GM21381 (cell line): Measurements from ENCODE around the gene NADSYN1.
A peak's percentile ranks its signal among the peaks of the same experiment; 100 is the strongest.

Experiments
- ATAC-seq: cut with Tn5 transposase; IDR thresholded peaks from one replicate; pipeline ENCODE4 v1.9.1; 2021; ENCODE audit warnings: mild to moderate bottlenecking, moderate library complexity; ENCODE audit not compliant: unreplicated experiment

Gene NADSYN1

GRCh38 chr11:71450939-71451338, 2.1 kb upstream of the NADSYN1 start:
- ATAC-seq: no peak

- no peak for ATAC-seq
Observed at GRCh38 chr11:71451596-71452198, 1.3 kb upstream of the NADSYN1 start.

GRCh38 chr11:71452199-71453036, 585 bp upstream of the NADSYN1 start:
- peak; percentile 1 for ATAC-seq

GRCh38 chr11:71453918-71454304, 908 bp downstream of the NADSYN1 start:
- ATAC-seq: no peak

- no peak for ATAC-seq
Observed at GRCh38 chr11:71454470-71455113, 1.6 kb downstream of the NADSYN1 start.

GRCh38 chr11:71456294-71456693, 3.3 kb downstream of the NADSYN1 start:
- ATAC-seq: no peak

- ATAC-seq: no peak
Observed at GRCh38 chr11:71456831-71457230, 3.8 kb downstream of the NADSYN1 start.

GRCh38 chr11:71458146-71459070, 5.4 kb downstream of the NADSYN1 start:
- no peak for ATAC-seq

- ATAC-seq: no peak
Observed at GRCh38 chr11:71459076-71459766, 6.2 kb downstream of the NADSYN1 start.

- no peak for ATAC-seq
Observed at GRCh38 chr11:71459767-71460320, 6.8 kb downstream of the NADSYN1 start.

GRCh38 chr11:71461696-71462095, 8.7 kb downstream of the NADSYN1 start:
- no peak for ATAC-seq

GRCh38 chr11:71462726-71463125, 9.7 kb downstream of the NADSYN1 start:
- no peak for ATAC-seq

GRCh38 chr11:71463331-71464211, 10.6 kb downstream of the NADSYN1 start:
- ATAC-seq: no peak

GRCh38 chr11:71465054-71465453, 12.1 kb downstream of the NADSYN1 start:
- no peak for ATAC-seq

- no peak for ATAC-seq
Observed at GRCh38 chr11:71466358-71466757, 13.4 kb downstream of the NADSYN1 start.

GRCh38 chr11:71467164-71467563, 14.2 kb downstream of the NADSYN1 start:
- ATAC-seq: no peak

GRCh38 chr11:71470946-71471345, 17.9 kb downstream of the NADSYN1 start:
- no peak for ATAC-seq

GRCh38 chr11:71472357-71472885, 19.4 kb downstream of the NADSYN1 start:
- no peak for ATAC-seq
